D341Med (cell line): ENCODE results near the gene ZSWIM5.
"Not testable (repeated sequence)": the region's sequence is repeated elsewhere in the genome, so short reads cannot be mapped to it uniquely, and the experiment has no call there.

Experiments used
- DNase-seq: peaks from one replicate; pipeline ENCODE4 v3.0.0; 2012; ENCODE audit warnings: low spot score

Gene ZSWIM5

GRCh38 chr1:45141247-45142003 is 65.0 kb downstream of the ZSWIM5 start:
- DNase-seq, result no peak

DNA sequence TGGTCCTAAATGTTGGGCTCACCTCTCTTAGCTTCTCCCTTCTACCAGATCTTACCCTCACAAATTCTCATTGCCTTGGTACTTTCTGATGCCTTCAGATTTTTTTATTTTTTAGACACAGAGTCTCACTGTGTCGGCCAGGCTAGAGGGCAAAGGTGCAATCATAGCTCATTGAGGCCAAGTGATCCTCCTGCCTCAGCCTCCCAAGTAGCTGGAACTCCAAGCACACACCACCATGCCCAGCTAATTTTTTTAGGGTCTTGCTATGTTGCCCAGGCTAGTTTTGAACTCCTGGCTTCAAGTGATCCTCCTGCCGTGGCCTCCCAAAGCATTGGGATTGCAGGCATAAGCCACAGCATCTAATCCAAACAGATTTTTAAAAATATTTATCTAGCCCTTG is 69.4 kb downstream of the ZSWIM5 start:
- no peak for DNase-seq

DNA sequence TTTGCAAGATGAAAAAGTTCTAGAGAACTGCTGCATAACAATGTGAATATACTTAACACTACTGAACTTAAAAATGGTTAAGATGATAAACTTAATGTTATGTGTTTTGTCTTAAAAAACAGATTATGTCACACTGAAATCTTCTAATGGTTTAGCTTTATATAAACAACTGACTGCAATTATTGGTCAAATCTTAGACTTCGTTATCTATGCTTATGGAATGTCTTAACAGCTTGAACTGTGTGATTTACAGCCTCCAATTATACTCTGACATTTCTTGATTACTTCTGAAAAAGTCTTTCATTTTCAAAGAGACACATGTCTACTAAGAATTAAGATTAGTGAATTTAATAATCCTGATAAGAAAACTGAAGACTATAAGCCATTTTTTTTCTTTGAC is 71.1 kb downstream of the ZSWIM5 start:
- no peak for DNase-seq

DNA sequence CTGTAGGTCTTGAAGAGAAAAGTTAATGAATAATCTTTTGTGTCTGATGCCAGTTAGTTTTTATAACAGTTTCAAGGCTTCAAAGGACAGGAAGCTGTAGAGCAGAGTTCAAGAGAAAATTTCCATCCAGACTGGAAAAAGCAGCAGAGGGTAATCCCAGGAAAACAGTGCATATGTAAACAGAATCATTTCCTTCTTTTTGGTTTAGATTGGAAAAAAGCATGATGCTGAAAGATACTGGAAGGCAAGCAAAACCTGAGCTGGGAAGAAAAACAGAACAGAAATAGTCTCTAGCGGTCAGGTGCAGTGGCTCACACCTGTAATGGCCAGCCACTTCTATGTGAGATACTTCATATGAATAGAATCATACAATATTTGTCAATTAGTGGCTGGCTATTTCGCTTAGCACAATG is 71.9 kb downstream of the ZSWIM5 start:
- no peak for DNase-seq

GRCh38 chr1:45132719-45133118 is 73.7 kb downstream of the ZSWIM5 start:
- DNase-seq, result not testable (repeated sequence)

DNA sequence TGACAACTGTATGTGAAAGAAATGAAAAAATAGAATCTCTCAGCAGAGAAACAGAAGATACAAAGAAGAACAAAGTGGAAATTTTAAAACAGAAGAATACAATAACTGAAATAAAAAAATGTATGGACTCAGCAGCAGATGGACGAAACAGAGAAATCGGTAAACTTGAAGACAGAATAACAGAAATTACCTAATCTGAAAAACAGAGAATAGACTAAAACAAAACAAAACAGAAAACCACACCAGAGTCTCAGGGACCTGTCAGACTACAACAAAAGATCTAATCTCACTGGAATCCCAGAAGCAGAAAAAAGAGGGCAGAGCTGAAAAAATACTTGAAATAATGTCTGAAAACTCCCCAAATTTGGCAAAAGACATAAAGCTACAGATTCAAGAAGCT is 83.0 kb downstream of the ZSWIM5 start:
- DNase-seq, result no peak

GRCh38 chr1:45122724-45123123 is 83.7 kb downstream of the ZSWIM5 start:
- DNase-seq, result no peak

DNA sequence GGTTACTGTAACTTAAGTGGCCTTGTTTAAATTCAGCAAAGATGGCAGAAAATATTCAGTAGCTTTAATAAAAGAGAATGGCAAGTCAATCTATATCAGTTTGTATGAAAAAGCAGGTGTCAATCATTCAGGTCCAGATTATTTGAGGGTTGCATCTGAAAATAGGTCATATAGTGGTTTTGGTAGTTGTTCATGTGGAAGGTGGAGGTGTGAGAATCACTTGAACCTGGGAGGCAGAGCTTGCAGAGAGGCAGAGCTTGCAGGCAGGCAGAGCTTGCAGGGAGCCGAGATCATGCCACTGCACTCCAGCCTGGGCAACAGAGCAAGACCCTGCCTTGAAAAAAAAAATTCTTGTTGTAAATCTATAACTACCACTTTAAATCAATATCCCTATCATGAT is 88.6 kb downstream of the ZSWIM5 start:
- DNase-seq, result no peak

GRCh38 chr1:45116820-45117219 is 89.6 kb downstream of the ZSWIM5 start:
- no peak for DNase-seq

GRCh38 chr1:45116340-45116739 is 90.1 kb downstream of the ZSWIM5 start:
- DNase-seq, result no peak

DNA sequence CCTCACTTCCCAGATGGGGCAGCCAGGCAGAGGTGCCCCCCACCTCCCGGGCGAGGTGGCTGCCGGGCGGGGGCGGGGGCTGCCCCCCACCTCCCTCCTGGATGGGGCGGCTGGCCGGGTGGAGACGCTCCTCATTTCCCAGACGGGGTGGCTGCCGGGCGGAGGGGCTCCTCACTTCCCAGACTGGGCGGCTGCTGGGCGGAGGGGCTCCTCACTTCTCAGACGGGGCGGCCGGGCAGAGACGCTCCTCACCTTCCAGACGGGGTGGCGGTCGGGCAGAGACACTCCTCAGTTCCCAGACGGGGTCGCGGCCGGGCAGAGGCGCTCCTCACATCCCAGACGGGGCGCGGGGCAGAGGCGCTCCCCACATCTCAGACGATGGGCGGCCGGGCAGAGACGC is 91.2 kb downstream of the ZSWIM5 start:
- DNase-seq, result not testable (repeated sequence)

- DNase-seq, result no peak
Measured at GRCh38 chr1:45112661-45113060, 93.7 kb downstream of the ZSWIM5 start.

DNA sequence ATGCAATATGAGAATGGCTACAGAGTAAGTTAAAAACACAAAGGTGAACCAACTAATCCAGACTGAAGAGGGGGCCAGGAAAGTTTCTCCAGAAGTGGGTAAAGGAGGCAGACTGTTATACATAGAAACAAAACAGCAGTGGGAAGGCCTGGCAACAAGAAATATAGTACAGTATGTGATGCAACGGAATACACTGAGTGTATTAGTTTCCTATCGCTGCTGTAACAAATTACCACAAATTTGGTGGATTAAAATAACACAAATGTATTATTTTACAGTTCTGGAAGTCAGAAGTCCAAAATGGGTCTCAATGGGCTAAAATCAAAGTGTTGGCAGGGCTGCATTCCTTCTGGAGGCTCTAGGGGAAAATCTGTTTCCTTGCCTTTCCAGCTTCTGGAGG is 95.2 kb downstream of the ZSWIM5 start:
- DNase-seq, result no peak

GRCh38 chr1:45107782-45108181 is 98.6 kb downstream of the ZSWIM5 start:
- no peak for DNase-seq

GRCh38 chr1:45106864-45107263 is 99.5 kb downstream of the ZSWIM5 start:
- DNase-seq, result not testable (repeated sequence)

GRCh38 chr1:45106156-45106545 is 100.3 kb downstream of the ZSWIM5 start:
- DNase-seq, result not testable (repeated sequence)

- not testable (repeated sequence) for DNase-seq
Measured at GRCh38 chr1:45105486-45106155, 100.8 kb downstream of the ZSWIM5 start.

DNA sequence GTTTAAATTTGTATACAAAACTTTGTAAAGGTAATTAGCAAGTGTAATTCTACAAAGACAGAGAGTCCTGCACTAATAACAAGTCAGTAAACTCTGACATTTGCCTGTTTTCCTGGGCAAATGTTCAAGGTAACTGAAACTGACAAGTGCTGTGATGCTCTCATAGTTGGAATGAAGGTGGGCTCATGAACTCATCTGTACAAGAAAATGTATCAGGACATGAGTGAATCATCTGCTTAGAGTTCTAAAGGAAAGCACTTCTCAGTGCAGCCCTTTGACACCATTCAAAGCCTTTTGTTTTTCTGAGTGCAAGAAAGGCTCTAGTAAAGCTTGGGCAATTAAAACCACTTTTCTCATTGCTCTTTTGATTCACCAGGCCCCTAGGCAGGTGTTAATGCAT is 102.9 kb downstream of the ZSWIM5 start:
- no peak for DNase-seq

DNA sequence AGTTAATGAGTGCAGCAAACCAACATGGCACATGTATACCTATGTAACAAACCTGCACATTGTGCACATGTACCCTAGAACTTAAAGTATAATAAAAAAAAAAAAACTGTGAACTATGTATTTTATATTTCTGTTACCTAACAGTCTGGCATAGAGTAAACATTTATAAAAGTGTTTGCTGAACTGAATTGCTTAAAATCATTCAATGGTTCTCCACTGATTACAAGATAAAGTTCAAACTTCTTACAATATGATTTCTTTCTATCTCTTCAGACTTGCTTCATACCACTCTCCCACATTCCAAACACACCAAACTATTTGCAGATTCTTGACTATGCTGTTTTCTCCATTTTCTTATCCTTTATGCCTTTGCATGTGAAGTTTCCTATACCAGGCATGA is 104.5 kb downstream of the ZSWIM5 start:
- no peak for DNase-seq

- not testable (repeated sequence) for DNase-seq
Measured at GRCh38 chr1:45101528-45101927, 104.9 kb downstream of the ZSWIM5 start.

- DNase-seq, result no peak
Measured at GRCh38 chr1:45097944-45098343, 108.5 kb downstream of the ZSWIM5 start.

DNA sequence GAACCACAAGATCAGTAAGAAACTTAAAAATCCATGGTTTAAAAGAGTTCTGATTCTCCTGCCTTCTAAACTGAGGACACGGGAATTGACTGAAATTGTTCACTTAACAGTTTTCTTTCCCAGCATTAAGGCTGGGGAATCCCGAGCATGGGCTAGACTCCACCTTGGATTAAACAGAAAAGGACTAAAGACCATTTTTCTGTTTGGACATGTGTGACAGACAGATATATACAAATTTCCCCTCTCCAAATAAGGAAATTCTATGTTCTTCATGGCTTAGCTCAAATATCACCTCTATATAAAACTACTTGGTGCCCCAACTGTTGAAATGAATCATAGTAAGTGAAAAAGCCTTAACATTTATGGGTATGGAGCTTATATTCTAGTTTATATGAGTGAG is 109.3 kb downstream of the ZSWIM5 start:
- no peak for DNase-seq

GRCh38 chr1:45095450-45095849 is 111.0 kb downstream of the ZSWIM5 start:
- no peak for DNase-seq

DNA sequence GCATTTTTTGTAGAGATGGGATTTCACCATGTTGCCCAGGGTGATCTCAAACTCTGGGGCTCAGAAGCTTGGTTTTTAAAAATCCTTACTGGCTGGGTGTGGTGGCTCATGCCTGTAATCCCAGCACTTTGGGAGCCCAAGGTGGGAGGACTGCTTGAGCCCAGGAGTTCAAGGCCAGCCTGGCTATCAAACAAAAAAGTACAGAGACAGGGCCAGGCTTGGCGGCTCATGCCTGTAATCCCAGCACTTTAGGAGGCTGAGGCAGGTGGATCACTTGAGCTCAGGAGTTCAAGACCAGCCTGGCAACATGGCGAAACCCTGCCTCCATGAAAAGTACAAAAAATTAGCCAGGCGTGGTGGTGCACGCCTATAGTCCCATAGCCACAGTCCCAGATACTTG is 112.0 kb downstream of the ZSWIM5 start:
- not testable (repeated sequence) for DNase-seq
